Measurements from ENCODE around the gene SLC9A9.
A peak's percentile ranks its signal among the peaks of the same experiment; 100 is the strongest.

SLC9A9 gene

DNA sequence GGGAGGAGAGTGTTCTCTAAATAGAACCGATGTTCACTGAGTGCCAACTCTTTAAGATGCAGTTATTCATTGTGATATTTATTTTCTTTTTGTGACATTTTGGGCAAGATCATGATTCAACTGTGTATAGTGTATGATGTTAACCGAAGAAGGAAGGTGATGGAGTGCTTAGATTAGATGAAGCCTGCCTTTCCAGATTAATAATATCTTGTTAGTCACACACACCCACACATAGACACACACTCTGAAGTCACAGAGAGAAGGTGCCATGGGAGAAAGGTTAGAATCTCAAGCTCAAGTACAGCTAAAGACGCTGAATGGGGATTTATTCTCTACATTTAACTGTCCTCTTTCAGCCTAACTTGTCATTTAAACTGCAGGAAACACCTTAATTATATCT lies 77.0 kb downstream of the SLC9A9 start:
- no peak overlapping the region for H3K4me3 ChIP-seq (ENCODE audit: control insufficient read depth, low read depth, low read length)
- TF ChIP-seq, protein P1, sequence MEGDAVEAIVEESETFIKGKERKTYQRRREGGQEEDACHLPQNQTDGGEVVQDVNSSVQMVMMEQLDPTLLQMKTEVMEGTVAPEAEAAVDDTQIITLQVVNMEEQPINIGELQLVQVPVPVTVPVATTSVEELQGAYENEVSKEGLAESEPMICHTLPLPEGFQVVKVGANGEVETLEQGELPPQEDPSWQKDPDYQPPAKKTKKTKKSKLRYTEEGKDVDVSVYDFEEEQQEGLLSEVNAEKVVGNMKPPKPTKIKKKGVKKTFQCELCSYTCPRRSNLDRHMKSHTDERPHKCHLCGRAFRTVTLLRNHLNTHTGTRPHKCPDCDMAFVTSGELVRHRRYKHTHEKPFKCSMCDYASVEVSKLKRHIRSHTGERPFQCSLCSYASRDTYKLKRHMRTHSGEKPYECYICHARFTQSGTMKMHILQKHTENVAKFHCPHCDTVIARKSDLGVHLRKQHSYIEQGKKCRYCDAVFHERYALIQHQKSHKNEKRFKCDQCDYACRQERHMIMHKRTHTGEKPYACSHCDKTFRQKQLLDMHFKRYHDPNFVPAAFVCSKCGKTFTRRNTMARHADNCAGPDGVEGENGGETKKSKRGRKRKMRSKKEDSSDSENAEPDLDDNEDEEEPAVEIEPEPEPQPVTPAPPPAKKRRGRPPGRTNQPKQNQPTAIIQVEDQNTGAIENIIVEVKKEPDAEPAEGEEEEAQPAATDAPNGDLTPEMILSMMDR (IDR thresholded peaks at IDR 0.05; ENCODE audit: control insufficient read depth, insufficient read depth, low read depth, low read length, missing control alignments), result no peak
- DNase-seq (ENCODE audit: low read depth), result no peak

DNA sequence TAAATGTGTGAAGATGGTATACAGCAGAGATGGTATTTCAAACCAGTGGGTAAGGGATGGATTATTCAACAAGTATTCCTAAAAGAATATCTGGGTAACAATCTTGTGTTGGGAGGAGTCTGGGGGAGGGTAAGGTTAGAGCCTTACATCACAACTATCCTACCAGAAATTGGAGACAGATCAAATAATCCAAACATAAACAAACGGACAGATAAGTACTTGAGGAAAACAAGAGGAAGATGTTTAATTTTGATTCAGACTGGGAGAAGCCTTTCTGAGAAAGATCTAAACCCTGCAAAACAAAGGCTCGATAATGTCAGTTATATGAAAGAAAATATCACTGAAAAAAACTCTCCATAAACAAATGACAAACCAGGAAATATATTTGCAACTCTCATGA lies 77.9 kb downstream of the SLC9A9 start:
- no peak for DNase-seq (ENCODE audit: low read depth)
- TF ChIP-seq, protein P1 (IDR thresholded peaks at IDR 0.05; ENCODE audit: control insufficient read depth, insufficient read depth, low read depth, low read length, missing control alignments), result no peak
- H3K4me3 ChIP-seq (ENCODE audit: control insufficient read depth, low read depth, low read length), result no peak overlapping the region

DNA sequence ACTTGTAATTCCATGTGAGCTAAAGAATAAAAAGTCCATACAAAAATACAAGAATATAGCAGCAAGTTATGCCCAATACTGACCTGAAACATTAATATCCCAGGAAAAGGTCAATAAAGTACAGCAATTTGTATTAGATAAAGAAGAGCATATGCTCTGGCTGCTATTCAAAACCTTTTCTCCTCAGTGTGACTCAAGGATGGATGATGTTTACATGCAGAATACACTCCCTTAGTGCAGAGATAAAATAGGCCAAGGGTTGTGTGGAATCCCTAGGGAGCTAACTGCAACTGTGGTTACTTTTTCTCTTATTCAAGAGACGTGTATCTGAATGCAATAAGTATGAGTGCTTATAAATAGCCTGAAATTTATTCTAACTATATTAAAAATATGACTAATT lies 78.7 kb downstream of the SLC9A9 start:
- DNase-seq (ENCODE audit: low read depth), result peak; percentile 61
- TF ChIP-seq, protein P1 (IDR thresholded peaks at IDR 0.05; ENCODE audit: control insufficient read depth, insufficient read depth, low read depth, low read length, missing control alignments), result no peak
- H3K4me3 ChIP-seq (ENCODE audit: control insufficient read depth, low read depth, low read length), result no peak overlapping the region

DNA sequence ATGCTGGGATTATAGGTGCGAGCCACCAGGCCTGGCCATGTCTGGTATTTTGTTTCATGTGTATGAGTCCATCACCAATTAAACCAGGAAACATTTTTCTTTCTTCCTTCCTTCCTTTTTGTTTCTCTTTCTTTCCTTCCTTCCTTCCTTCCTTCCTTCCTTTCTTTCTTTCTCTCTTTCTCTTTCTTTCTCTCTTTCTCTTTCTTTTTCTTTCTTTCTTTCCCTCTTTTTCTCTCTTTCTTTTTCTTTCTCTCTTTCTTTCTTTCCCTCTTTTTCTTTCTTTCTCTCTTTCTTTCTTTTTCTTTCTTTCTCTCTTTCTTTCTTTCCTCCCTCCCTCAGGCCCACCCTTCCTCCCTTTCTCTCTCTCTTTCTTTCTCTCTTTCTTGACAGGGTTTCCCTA lies 83.4 kb downstream of the SLC9A9 start:
- H3K4me3 ChIP-seq (ENCODE audit: control insufficient read depth, low read depth, low read length), result no peak overlapping the region
- DNase-seq (ENCODE audit: low read depth), result no peak
- TF ChIP-seq, protein P1 (IDR thresholded peaks at IDR 0.05; ENCODE audit: control insufficient read depth, insufficient read depth, low read depth, low read length, missing control alignments), result no peak

DNA sequence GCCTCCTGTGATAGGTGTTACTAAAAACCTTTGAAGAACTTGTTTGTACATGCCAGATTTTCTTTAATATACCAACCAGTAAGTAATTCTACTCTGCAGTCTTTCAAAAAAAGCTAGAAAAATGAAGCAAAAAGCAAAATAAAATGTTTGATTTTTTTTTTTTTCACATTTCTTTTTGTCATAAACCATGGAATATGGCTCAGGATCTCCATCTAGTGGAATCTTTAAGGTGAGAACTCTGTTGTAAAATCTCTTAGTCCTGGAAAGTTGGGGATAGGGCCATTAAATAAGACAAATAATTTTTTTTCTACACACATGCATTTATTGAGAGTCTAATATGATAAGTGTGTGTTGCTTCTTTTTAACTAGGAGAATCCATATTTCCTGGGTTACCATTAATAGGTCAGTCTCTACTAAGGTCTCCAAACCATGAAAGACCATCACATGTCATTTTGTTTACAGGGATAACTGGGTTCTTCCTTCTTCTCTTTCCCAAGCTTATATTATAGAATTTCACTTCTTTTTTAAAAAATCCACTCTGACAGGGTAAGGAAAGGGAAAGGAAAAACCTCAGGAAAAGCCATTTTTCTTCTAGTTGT lies 84.6 kb downstream of the SLC9A9 start:
- no peak overlapping the region for H3K4me3 ChIP-seq (ENCODE audit: control insufficient read depth, low read depth, low read length)
- no peak for DNase-seq (ENCODE audit: low read depth)
- TF ChIP-seq, protein P1 (IDR thresholded peaks at IDR 0.05; ENCODE audit: control insufficient read depth, insufficient read depth, low read depth, low read length, missing control alignments), result peak; percentile 46

DNA sequence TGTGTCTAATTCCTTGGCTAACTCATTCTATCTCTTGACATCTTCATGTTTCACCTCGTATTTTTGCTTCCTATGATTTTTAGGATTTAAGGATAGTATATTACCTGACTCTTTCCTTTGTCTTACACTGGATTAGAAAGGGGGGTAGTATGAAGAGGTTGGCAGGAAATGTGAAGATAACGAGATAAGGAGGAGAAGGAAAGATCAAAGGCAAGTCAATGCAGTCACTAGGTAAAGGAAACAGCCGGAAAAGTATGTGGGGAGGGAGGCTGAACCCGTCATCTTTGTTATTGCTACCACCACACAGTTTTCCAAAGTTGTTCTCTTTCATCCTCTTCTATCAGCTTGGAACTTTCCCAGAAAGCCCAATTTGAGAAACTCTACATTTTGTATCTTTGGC lies 90.6 kb downstream of the SLC9A9 start:
- DNase-seq (ENCODE audit: low read depth), result no peak
- TF ChIP-seq, protein P1 (IDR thresholded peaks at IDR 0.05; ENCODE audit: control insufficient read depth, insufficient read depth, low read depth, low read length, missing control alignments), result no peak
- H3K4me3 ChIP-seq (ENCODE audit: control insufficient read depth, low read depth, low read length), result no peak overlapping the region

DNA sequence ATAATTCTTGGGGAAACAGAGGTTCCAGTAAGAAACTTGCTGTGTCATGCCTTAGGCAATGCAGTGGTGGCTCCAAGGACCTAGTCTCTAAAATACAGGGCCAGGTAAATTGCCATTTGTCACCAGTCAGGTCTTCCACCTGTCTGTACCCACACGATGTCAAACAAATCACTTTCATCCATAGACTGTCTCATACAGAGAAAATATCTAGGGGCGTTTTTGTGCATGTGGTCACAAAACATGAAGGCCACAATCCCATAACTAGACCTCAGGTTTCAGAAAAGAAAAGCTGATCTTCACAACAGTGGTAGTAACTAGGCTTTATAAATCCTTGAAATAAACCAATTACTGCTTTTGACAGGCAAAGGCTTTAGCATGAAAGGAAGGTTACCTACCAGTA lies 92.3 kb downstream of the SLC9A9 start:
- TF ChIP-seq, protein P1 (IDR thresholded peaks at IDR 0.05; ENCODE audit: control insufficient read depth, insufficient read depth, low read depth, low read length, missing control alignments), result no peak
- no peak for DNase-seq (ENCODE audit: low read depth)
- no peak overlapping the region for H3K4me3 ChIP-seq (ENCODE audit: control insufficient read depth, low read depth, low read length)

Data from AG09309 (cell line).